MCF 10A (cell line): ENCODE data around the gene USP17L30. TPM values are rescaled to one million over a fixed set of nuclear protein-coding genes. Genes with fewer than 3 reads are reported as not detected.
"Not testable (repeated sequence)": the region's sequence is repeated elsewhere in the genome, so short reads cannot be mapped to it uniquely, and the experiment has no call there.

Experiments
- Bru-seq: library from RNA; stranded (reverse); fragments of 400-500 nt; gene quantifications from one replicate; lab custom pipeline; 2021; lab: Mats Ljungman, UMichigan
- BruChase-seq, 2 experiments: library from RNA; stranded (reverse); fragments of 400-500 nt; gene quantifications; one replicate each; lab custom pipeline; 2021; lab: Mats Ljungman, UMichigan
- BruUV-seq: library from RNA; stranded (reverse); fragments of 400-500 nt; replicated peaks from 2 replicates; lab custom pipeline; 2021; lab: Mats Ljungman, UMichigan
- CTCF ChIA-PET: fragments of 300-600 bp; sonication (Branson Sonifier 250); formaldehyde crosslinking; extraction: SDS; loops from one replicate; lab custom pipeline; 2021; ENCODE audit warnings: antibody characterized with exemption, inconsistent platforms; lab: Yijun Ruan, JAX
- POLR2A ChIA-PET: fragments of 300-600, 350-650 bp; sonication (Branson Sonifier 250); formaldehyde crosslinking; extraction: SDS; loops from one replicate; lab custom pipeline; 2020; ENCODE audit warnings: antibody characterized with exemption, inconsistent platforms; lab: Yijun Ruan, JAX
- DNase-seq: peaks from one replicate; pipeline ENCODE4 v3.0.0-alpha.2; 2018; ENCODE audit not compliant: unreplicated experiment
- H3K27ac Mint-ChIP-seq: one replicate; pipeline ENCODE4 v1.8.0; 2022; ENCODE audit warnings: mild to moderate bottlenecking, low read depth, mixed read lengths; ENCODE audit not compliant: unreplicated experiment
- H3K27me3 Mint-ChIP-seq: one replicate; pipeline ENCODE4 v1.8.0; 2022; ENCODE audit warnings: mixed read lengths; ENCODE audit not compliant: insufficient read depth, unreplicated experiment
- H3K36me3 Mint-ChIP-seq: one replicate; pipeline ENCODE4 v1.8.0; 2022; ENCODE audit warnings: mild to moderate bottlenecking, moderate library complexity, mixed read lengths; ENCODE audit not compliant: insufficient read depth, unreplicated experiment
- H3K4me1 Mint-ChIP-seq: one replicate; pipeline ENCODE4 v1.8.0; 2022; ENCODE audit warnings: mixed read lengths; ENCODE audit not compliant: insufficient read depth, unreplicated experiment
- H3K4me3 Mint-ChIP-seq: one replicate; pipeline ENCODE4 v1.8.0; 2022; ENCODE audit warnings: mild to moderate bottlenecking, moderate library complexity, mixed read lengths; ENCODE audit not compliant: unreplicated experiment
- H3K9me3 Mint-ChIP-seq: one replicate; pipeline ENCODE4 v1.8.0; 2022; ENCODE audit warnings: mixed read lengths; ENCODE audit not compliant: unreplicated experiment
- intact Hi-C: fragments of 100-400 bp; cut with micrococcal nuclease; formaldehyde crosslinking; loops from 2 replicates; pipeline ENCODE4 v1.14.1; 2022
- long read RNA-seq: library from polyadenylated mRNA; stranded (forward); transcript quantifications from one replicate; pipeline ENCODE4 v2.0.0, GENCODE V29; 2022
- total RNA-seq: library from RNA; stranded (reverse); gene quantifications from 2 replicates; pipeline ENCODE4 v1.2.3, GENCODE V29; 2022

The USP17L30 gene, protein sequence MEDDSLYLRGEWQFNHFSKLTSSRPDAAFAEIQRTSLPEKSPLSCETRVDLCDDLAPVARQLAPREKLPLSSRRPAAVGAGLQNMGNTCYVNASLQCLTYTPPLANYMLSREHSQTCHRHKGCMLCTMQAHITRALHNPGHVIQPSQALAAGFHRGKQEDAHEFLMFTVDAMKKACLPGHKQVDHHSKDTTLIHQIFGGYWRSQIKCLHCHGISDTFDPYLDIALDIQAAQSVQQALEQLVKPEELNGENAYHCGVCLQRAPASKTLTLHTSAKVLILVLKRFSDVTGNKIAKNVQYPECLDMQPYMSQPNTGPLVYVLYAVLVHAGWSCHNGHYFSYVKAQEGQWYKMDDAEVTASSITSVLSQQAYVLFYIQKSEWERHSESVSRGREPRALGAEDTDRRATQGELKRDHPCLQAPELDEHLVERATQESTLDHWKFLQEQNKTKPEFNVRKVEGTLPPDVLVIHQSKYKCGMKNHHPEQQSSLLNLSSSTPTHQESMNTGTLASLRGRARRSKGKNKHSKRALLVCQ
- not detected in 2 replicates for total RNA-seq
- Bru-seq, nascent RNA, result not detected
- BruChase-seq, experiment 1, labeled RNA remaining after a 6-hour chase, result not detected
- not detected for BruChase-seq, experiment 2, labeled RNA remaining after a 2-hour chase
- long read RNA-seq, result 0 reads

DNA sequence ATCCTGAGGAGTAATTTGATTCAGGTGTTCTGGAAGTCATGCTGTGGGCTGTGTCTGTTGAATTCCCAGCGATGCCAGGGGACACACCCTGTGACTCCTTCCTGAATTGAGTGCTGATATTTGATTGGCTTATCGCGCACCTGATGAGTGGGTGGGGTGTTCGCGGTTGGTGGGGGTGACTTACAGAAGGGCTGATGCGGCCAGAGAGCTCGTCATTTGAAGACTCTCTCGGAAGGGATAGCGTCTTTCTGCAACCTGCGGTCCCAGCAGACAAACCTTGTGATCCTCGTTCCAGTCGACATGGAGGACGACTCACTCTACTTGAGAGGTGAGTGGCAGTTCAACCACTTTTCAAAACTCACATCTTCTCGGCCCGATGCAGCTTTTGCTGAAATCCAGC lies at the start of gene USP17L30:
TSS of gene USP17L30 (plus strand) at position 301 of the 400 bp plus-strand sequence. CDS start at position 301, 0 bp downstream.
- POLR2A ChIA-PET, BruUV-seq, H3K36me3 Mint-ChIP-seq, CTCF ChIA-PET, H3K4me1 Mint-ChIP-seq, intact Hi-C loops, DNase-seq, H3K4me3 Mint-ChIP-seq, H3K9me3 Mint-ChIP-seq, H3K27ac Mint-ChIP-seq, H3K27me3 Mint-ChIP-seq: not testable (repeated sequence)

- H3K36me3 Mint-ChIP-seq, intact Hi-C loops, H3K4me1 Mint-ChIP-seq, H3K27ac Mint-ChIP-seq, H3K4me3 Mint-ChIP-seq, DNase-seq, CTCF ChIA-PET, H3K27me3 Mint-ChIP-seq, H3K9me3 Mint-ChIP-seq, POLR2A ChIA-PET, BruUV-seq: not testable (repeated sequence)
Measured at GRCh38 chr4:9324191-9324590, 38.7 kb upstream of the USP17L30 start.

GRCh38 chr4:9324865-9325264 lies 38.1 kb upstream of the USP17L30 start, which contains the start of gene USP17L24:
TSS of gene USP17L24 (plus strand) at chr4:9325165. CDS start at chr4:9325165, 0 bp downstream.
- H3K27ac Mint-ChIP-seq, H3K4me1 Mint-ChIP-seq, H3K9me3 Mint-ChIP-seq, intact Hi-C loops, H3K36me3 Mint-ChIP-seq, DNase-seq, CTCF ChIA-PET, BruUV-seq, H3K4me3 Mint-ChIP-seq, POLR2A ChIA-PET, H3K27me3 Mint-ChIP-seq: not testable (repeated sequence)

DNA sequence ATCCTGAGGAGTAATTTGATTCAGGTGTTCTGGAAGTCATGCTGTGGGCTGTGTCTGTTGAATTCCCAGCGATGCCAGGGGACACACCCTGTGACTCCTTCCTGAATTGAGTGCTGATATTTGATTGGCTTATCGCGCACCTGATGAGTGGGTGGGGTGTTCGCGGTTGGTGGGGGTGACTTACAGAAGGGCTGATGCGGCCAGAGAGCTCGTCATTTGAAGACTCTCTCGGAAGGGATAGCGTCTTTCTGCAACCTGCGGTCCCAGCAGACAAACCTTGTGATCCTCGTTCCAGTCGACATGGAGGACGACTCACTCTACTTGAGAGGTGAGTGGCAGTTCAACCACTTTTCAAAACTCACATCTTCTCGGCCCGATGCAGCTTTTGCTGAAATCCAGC lies 33.3 kb upstream of the USP17L30 start, which contains the start of gene USP17L25:
TSS of gene USP17L25 (plus strand) at position 301 of the 400 bp plus-strand sequence. CDS start at position 301, 0 bp downstream.
- POLR2A ChIA-PET, H3K36me3 Mint-ChIP-seq, DNase-seq, H3K4me1 Mint-ChIP-seq, H3K9me3 Mint-ChIP-seq, H3K27me3 Mint-ChIP-seq, H3K27ac Mint-ChIP-seq, BruUV-seq, intact Hi-C loops, CTCF ChIA-PET, H3K4me3 Mint-ChIP-seq: not testable (repeated sequence)

GRCh38 chr4:9334358-9334757 lies 28.6 kb upstream of the USP17L30 start, which contains the start of gene USP17L26:
TSS of gene USP17L26 (plus strand) at chr4:9334658. CDS start at chr4:9334658, 0 bp downstream.
- H3K9me3 Mint-ChIP-seq, CTCF ChIA-PET, H3K4me1 Mint-ChIP-seq, intact Hi-C loops, DNase-seq, H3K36me3 Mint-ChIP-seq, BruUV-seq, POLR2A ChIA-PET, H3K27me3 Mint-ChIP-seq, H3K27ac Mint-ChIP-seq, H3K4me3 Mint-ChIP-seq: not testable (repeated sequence)

DNA sequence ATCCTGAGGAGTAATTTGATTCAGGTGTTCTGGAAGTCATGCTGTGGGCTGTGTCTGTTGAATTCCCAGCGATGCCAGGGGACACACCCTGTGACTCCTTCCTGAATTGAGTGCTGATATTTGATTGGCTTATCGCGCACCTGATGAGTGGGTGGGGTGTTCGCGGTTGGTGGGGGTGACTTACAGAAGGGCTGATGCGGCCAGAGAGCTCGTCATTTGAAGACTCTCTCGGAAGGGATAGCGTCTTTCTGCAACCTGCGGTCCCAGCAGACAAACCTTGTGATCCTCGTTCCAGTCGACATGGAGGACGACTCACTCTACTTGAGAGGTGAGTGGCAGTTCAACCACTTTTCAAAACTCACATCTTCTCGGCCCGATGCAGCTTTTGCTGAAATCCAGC lies 23.8 kb upstream of the USP17L30 start, which contains the start of gene USP17L5:
TSS of gene USP17L5 (plus strand) at position 301 of the 400 bp plus-strand sequence. CDS start at position 301, 0 bp downstream.
- H3K4me1 Mint-ChIP-seq, H3K4me3 Mint-ChIP-seq, H3K36me3 Mint-ChIP-seq, H3K27ac Mint-ChIP-seq, CTCF ChIA-PET, intact Hi-C loops, H3K27me3 Mint-ChIP-seq, DNase-seq, BruUV-seq, POLR2A ChIA-PET, H3K9me3 Mint-ChIP-seq: not testable (repeated sequence)

DNA sequence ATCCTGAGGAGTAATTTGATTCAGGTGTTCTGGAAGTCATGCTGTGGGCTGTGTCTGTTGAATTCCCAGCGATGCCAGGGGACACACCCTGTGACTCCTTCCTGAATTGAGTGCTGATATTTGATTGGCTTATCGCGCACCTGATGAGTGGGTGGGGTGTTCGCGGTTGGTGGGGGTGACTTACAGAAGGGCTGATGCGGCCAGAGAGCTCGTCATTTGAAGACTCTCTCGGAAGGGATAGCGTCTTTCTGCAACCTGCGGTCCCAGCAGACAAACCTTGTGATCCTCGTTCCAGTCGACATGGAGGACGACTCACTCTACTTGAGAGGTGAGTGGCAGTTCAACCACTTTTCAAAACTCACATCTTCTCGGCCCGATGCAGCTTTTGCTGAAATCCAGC lies 19.1 kb upstream of the USP17L30 start, which contains the start of gene USP17L27:
TSS of gene USP17L27 (plus strand) at position 301 of the 400 bp plus-strand sequence. CDS start at position 301, 0 bp downstream.
- intact Hi-C loops, H3K4me1 Mint-ChIP-seq, H3K4me3 Mint-ChIP-seq, H3K36me3 Mint-ChIP-seq, BruUV-seq, POLR2A ChIA-PET, H3K27me3 Mint-ChIP-seq, H3K9me3 Mint-ChIP-seq, H3K27ac Mint-ChIP-seq, CTCF ChIA-PET, DNase-seq: not testable (repeated sequence)

DNA sequence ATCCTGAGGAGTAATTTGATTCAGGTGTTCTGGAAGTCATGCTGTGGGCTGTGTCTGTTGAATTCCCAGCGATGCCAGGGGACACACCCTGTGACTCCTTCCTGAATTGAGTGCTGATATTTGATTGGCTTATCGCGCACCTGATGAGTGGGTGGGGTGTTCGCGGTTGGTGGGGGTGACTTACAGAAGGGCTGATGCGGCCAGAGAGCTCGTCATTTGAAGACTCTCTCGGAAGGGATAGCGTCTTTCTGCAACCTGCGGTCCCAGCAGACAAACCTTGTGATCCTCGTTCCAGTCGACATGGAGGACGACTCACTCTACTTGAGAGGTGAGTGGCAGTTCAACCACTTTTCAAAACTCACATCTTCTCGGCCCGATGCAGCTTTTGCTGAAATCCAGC lies 14.3 kb upstream of the USP17L30 start, which contains the start of gene USP17L28:
TSS of gene USP17L28 (plus strand) at position 301 of the 400 bp plus-strand sequence. CDS start at position 301, 0 bp downstream.
- H3K27ac Mint-ChIP-seq, H3K27me3 Mint-ChIP-seq, POLR2A ChIA-PET, H3K36me3 Mint-ChIP-seq, intact Hi-C loops, BruUV-seq, H3K4me3 Mint-ChIP-seq, DNase-seq, CTCF ChIA-PET, H3K4me1 Mint-ChIP-seq, H3K9me3 Mint-ChIP-seq: not testable (repeated sequence)
